ENCODE results near the gene TTC39B. TPM values are rescaled to one million over a fixed set of nuclear protein-coding genes. Genes with fewer than 3 reads are reported as not detected.

TTC39B gene
- total RNA-seq, 1 experiment from 2014 or later, result 2.8 TPM

DNA sequence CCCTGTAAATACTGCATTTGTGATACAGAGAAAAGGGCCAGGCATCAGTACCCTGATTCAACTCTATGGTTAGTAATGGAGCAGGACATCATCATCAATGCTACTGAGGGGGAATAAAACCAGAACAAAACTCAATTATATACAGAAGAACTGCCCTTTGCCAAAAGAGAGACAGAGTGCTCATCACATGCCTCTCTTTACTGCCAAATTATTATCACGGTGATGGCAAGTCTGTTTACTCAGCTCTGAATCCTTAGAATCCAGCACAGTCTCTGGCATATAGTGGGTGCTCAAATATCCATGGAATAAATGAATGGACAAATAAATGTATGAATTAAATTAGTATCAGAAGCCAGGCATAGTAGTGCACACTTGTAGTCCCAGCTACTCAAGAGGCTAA lies 130.2 kb downstream of the TTC39B start:
- DNase-seq (ENCODE audit: low spot score), result no peak

GRCh38 chr9:15163931-15164330 lies 143.1 kb downstream of the TTC39B start:
- no peak for DNase-seq (ENCODE audit: low spot score)

DNA sequence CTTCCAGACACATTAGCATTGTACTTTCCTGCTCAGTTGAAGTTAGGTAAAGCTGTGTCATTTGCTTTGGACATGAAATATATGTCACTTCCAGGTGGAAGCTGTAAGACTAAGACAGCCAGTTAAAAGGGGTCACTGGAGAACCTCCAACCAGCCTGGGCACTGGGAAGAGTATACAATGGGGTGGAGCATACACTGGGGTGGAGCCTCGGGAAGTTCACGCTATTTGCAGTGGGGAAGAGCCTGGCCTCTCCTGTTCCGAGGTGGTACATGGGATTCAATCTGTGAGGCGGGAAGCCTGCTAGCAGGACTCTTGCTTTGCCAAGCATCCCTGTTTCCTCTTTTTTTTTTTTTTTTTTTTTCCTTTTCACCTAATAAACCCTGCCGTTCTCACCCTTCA lies 145.3 kb downstream of the TTC39B start:
- DNase-seq (ENCODE audit: low spot score), result no peak

DNA sequence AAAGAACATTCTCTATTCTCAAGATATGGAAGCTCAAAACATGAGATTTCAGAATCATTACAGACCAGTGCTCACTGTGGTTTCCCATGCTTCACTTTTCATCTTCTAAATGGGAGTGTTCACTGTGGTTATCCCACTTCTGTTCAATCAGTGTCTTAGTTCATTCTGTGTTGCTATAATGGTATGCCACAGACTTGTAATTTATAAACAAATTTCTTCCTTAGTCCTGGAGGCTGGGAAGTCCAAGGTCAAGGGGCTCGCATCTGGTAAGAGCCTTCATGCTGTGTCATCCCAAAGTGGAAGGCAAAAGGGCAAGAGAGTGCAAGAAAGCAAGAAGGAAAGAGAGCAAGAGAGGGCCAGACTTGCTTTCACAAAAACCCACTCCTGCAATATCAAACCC lies 146.3 kb downstream of the TTC39B start:
- no peak for DNase-seq (ENCODE audit: low spot score)

DNA sequence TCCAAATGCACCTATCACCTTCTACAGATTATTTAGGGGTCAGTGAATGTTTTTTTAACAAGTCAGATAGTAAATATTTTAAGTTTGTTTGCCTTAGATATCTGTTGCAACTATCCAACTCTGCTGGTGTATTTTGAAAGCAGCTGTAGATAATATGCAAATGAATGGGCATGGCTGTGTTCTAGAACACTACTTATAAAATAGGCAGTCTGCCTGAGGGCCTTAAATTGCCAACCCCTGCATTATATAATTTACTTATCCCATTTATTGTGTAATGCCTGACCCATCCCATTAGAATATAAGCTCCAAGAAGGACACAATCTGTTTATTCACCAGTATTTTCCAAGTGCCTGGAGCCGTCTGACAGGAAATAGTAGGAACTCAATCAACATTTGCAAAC lies 149.0 kb downstream of the TTC39B start:
- no peak for DNase-seq (ENCODE audit: low spot score)

DNA sequence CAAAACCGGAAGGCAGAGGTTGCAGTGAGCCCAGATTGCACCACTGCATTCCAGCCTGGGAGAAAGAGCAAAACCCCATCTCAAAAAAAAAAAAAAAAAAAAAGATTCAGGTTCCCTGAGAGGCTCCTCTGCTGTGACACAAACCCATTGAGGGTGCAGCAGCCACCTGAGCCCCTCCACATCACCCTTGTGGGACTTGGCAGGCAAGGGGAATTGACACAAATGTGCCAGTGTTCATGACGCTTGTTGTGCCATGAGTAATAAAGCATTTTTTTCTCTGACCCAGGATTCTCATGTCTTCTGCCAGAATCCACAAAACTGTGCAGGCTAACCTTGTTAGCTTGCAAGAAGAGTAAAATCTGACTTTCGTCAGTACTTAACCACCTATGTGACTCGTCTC lies 149.6 kb downstream of the TTC39B start:
- DNase-seq (ENCODE audit: low spot score), result no peak

DNA sequence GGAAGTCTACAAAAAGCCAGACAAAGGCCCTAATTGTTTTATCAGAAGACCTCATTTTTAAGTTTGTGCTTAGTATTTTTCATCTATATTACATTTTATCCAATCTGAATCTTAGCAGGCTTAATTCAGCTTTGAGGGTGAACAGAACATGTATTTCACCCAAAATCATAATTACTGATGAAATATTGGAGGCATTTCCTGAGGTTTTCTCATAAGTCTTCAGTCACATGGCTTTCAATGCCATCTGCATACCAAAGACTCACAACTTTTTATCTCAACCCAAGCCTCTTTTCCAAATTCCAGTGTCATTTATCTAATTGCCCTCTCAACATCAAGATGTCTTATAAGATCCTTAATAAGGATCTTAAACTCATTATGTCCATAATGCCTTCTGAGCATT lies 150.8 kb downstream of the TTC39B start:
- no peak for DNase-seq (ENCODE audit: low spot score)

DNA sequence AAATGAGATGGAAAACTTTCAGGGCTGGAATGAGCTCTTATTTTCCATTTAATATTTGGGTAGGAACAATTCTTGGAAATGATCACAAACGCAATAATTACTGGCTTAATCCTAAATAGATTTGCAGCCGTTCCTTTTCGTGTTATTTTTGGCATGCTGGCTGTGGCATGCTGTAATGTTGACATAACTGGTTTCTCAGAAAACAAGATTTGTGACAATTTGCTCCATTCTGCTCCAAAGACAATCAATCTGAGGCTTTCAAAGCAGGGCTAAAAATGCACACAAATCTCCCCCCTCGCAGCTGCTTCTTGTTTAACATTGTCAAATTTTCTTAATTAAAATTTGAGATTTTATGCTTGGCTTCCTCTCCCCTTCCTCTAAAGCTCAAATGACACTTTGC lies 151.2 kb downstream of the TTC39B start:
- DNase-seq (ENCODE audit: low spot score), result no peak

DNA sequence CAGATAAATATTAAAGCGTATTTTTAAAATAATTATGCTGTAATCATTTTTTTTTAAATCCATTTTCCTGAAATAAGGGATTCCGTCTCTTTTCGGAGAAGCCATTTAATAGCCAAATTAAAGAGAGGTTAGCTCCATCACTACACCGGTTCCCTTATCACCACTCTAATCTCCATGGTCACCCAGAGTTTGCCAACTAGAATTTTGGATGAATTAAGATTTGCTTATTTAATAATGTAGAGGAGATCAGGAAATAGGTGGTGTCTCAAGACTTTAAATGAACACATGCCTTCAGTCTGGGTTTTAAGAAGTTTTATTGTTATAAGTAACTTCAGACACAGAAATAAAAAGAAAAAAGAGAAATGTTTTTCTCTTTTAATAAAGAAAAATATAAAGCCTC lies 151.7 kb downstream of the TTC39B start:
- no peak for DNase-seq (ENCODE audit: low spot score)

GRCh38 chr9:15154677-15155076 lies 152.3 kb downstream of the TTC39B start:
- no peak for DNase-seq (ENCODE audit: low spot score)

- DNase-seq (ENCODE audit: low spot score), result no peak
Measured at GRCh38 chr9:15153961-15154360, 153.1 kb downstream of the TTC39B start.

DNA sequence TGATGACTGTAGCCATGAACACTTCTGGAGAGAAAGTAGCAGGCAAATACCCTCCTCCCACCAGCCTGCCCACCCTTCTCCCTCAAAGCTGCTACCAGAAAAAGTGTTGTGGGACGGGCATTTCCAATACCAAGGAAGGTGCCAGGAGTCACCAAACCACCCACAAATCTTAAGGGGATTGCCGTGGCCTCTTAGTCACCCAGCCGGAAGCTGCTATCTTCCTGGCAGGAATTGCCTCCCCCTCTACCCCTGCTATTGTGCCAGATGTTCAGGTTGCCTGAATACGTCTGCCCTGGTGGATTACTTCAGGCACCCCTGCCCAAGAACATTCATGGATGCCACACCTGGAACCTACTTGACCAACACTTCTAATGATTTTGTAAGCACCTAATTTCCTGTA lies 156.1 kb downstream of the TTC39B start:
- DNase-seq (ENCODE audit: low spot score), result peak; percentile 17

DNA sequence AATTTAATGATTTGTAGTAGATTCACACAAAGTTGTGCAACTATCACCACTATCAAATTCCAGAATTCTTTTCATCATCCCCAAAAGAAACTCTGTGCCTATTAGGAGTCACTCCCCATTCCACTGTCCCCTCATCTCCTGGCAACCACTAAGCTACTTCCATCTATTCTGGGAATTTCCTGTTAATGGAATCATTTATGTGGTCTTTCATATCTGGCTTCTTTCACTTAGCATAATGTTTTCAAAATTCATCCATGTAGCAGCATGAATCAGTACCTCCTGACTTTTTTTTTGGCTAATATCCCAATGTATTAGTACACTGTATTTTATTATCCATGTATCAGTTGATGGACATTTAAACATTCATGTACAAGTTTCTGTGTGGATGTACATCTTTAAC lies 157.6 kb downstream of the TTC39B start:
- no peak for DNase-seq (ENCODE audit: low spot score)

- no peak for DNase-seq (ENCODE audit: low spot score)
Measured at GRCh38 chr9:15146268-15146700, 160.7 kb downstream of the TTC39B start.

- no peak for DNase-seq (ENCODE audit: low spot score)
Measured at GRCh38 chr9:15144622-15145061, 162.4 kb downstream of the TTC39B start.

DNA sequence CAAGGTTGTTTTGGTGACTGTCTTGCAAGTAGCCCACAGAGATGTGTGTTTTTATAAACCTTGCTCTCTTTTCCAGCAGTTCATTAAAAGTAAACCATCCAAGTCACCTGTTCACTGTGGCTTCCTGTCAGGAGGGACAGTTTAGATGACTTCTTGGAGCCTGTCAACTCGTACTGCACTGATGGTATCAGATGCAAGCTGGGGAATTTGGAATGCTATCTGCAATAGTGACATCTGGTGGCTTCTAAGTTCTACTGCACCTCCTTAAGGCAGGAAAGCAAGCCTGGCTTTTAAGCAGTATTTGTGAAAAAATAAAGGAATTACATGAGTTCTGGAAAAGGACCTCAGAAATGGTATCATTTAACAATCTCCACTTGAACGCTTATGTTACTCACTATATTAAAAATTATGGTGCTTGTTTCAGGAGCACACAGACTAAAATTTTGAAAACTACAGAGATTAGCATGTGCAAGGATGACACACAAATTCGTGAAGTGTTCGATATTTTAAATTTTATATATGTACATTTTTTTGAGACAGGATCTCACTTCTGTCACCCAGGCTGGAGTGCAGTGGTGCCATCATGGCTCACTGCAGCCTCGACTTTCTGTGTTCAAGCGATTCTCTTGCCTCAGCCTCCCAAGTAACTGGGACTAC lies 164.0 kb downstream of the TTC39B start:
- no peak for DNase-seq (ENCODE audit: low spot score)

DNA sequence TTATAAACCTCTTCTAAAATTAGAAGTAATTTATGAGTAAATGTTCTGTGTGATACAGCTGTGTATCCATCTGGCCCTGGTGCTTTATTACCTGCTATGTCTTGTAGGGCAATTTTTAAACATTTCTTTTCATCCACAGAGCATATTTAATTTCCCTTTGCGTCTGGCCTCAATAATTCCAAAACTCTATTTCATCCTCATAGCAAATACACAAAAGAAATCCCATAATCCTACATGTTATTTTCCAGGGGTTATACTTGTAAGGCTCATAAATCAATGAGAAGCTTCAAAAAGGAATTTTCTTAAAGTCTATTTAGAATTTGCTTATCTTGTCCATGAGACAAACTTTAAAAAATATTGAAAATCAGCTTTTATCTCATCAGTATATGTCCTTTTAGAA lies 167.0 kb downstream of the TTC39B start:
- no peak for DNase-seq (ENCODE audit: low spot score)

GRCh38 chr9:15139469-15139868 lies 167.5 kb downstream of the TTC39B start:
- no peak for DNase-seq (ENCODE audit: low spot score)

GRCh38 chr9:15138357-15138686 lies 168.7 kb downstream of the TTC39B start:
- no peak for DNase-seq (ENCODE audit: low spot score)

GRCh38 chr9:15137658-15138356 lies 169.2 kb downstream of the TTC39B start:
- DNase-seq (ENCODE audit: low spot score), result no peak

- DNase-seq (ENCODE audit: low spot score), result no peak
Measured at GRCh38 chr9:15137089-15137488, 169.9 kb downstream of the TTC39B start.

DNA sequence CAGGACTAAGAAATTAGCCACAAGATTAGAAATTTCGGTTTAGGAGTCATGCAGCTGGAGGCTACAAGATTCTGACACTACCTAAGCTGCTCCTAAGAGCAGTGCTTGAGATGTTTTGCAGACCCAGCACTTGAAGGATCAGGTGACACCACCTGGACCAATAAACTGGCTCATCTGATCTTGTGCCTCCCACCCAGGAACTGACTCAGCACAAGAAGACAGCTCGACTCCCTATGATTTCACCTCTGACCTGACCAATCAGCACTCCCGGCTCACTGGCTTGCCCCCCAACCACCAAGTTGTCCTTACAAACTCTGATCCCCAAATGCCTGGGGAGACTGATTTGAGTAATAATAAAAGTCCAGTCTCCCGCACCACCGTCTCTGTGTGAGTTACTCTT lies 170.4 kb downstream of the TTC39B start:
- peak; percentile 42 for DNase-seq (ENCODE audit: low spot score)

- peak; percentile 59 for DNase-seq (ENCODE audit: low spot score)
Measured at GRCh38 chr9:15135164-15135792, 171.7 kb downstream of the TTC39B start.

All from A172 (cell line).